SHP77 (cell line): ENCODE data around the gene TSPAN6.

Source experiments
- DNase-seq, 2 experiments: peaks; one replicate each; lab custom pipeline; 2025; lab: John Stamatoyannopoulos, UW

TSPAN6 gene

DNA sequence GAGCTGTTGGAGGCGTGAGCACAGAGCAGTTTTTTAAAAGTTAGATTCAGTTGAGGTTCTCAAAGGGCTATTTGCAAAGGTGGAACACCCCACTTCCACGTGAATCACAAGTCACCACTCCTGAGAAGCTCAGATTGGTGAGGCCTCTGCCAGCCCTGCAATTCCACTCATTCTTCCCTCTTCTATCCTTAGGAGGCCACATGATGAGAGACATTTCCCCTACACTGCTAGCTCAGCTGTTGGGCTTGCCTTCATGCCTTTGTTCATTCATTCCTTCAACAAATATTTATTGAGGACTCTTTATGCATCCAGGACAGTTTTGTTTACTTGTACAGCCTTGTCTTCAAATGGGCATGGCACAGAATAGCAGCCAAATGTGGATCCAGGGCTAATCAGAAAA is 11.1 kb upstream of the TSPAN6 start:
- DNase-seq, result no peak

DNA sequence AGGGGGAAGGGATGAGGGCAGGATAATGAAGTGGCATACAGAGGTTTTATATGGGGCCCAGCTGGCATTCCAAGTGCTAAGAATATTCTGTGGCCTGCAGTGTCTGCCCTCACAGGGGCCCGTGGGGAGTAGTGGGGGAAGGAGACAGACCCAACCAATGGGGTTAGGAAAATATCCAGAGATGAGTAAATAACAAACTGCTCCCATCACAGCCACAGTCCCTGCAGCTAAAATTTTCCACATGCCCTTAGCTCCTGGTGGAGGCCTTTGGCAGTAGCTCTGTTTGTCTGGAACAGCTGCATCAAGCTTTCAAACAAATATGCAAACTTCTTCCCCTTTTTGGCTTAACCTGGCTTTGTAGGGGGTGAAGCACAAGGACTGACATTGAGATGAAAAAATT is 10.5 kb upstream of the TSPAN6 start:
- DNase-seq, result no peak

DNA sequence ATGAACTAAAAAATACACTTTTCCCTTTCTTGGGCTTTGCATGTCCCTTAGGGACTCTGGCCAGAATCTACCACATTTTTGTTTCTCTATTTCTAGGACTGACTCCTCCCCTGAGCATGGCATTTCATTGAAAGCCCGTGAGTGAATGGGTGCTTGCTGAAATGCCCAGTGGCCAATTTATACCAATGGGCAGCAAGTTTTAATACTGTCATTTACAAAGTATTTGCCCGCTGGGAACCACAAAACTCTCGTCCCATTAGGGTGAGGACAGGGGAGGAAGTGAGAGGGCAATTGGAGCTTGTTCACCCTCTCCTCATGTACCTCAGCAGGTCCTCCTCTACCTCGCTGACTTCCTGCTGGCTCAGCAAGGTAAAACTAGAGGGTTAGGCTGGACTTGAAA is 8.5 kb upstream of the TSPAN6 start:
- no peak for DNase-seq

DNA sequence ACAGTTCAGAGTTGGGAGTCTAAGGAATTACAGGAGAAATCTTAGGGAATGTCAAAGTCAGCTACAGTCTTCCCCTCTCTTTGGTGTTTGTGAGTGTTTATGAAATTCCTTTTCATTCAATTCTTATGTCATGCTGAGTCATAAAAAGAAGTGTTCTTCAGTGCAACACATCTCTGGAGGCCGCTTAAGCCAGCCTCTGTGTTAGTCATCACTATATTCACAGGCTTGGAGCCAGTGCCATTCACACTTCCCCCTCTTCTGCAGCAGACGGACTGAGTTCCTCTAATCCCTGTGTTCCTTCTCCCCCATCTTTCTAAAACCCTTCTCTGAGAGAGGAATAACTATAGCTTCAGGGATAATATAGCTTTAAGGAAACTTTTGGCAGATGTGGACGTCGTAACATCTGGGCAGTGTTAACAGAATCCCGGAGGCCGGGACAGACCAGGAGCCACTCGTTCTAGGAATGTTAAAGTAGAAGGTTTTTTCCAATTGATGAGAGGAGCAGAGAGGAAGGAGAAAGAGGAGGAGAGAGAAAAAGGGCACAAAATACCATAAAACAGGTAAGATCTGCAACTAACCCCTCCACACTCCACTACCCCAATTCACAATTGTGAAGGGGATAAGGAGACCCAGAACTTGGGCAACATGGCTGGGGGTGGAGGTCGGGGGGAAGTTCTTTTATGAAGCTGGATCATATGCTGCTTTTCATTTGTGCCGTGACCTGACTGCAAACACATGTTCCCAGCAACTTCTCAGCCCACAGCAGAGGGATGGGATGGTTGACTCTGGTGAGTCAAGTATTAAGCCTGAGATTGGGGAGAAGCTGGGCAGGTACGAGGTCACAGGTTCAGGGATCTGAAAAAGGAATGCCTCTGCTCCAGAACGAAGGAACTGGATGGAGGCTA is 7.6 kb upstream of the TSPAN6 start, which contains the start of gene SRPX2:
Gene SRPX2, plus strand, starts transcription at position 244 of the 905 bp plus-strand sequence. CDS start 2,124 bp downstream, outside the sequence.
- no peak for DNase-seq

DNA sequence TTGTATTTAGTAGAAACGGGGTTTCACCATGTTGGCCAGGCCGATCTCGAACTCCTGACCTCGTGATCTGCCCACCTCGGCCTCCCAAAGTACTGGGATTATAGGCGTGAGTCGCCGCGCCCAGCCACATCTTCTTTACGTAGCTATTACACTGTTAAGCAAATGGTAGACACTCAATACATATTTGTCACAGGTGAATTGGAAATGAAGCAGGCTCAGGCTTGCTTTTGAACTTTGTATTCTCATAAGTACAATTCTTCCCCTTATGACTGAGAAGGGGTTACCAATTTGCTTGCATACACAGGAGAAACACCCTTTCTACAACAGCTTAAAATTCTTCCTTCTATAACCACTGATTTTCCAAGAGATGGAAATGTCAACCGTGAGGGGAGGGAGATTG is 6.6 kb upstream of the TSPAN6 start:
- no peak for DNase-seq

DNA sequence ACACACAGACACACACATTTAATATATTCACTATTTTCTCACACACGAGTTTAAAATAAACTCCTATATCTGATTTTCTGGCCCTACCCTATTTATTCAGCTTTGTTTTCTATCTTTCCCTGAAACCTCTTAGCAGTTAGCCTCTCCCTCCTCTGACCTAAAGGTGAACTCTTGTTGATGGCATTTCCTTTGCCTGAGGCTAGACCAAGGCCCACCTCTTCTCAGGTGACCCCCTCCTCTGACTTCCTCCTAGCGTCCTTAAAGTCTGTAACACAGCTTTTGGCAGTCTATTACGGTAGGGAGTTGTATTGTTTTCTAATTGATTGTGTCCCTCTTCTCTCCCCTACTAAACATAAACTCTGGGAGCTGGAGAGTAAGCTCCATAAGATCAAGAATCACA is 5.7 kb upstream of the TSPAN6 start:
- no peak for DNase-seq

DNA sequence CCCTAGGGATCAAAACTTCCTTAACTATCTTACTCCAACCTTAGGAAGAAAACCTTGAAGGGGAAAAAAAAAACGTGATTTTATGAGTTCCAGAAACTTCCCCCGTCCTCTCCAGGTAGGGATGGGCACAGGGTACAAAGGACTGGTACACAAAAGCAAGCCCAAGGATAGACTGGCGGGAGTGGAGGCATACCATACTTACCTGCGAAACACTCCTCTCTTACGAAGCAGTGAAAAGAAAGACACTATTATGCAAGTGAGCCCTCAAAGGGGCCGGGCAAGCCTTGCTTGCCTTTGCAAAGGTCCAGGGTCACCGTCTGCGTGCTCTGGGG is 651 bp downstream of the TSPAN6 start:
- DNase-seq, result no peak

DNA sequence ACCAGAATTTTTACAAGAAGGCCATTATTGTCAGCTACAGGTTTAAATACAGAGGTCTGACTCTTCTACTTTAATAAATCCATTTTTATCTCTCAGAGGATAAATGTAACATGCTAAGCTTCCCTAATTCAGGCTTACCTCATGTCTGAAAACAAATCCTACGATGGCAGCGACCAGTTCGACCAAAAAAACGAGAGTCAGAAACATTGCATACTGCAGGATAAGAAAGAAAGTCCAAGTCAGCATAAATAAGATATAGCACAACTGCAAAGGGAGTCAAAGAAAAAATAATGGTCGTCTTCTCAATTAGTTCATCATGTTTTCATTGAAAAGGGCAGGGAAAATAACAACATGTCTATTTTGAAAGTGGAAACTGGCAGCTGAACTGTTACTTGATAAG is 1.6 kb downstream of the TSPAN6 start:
- no peak for DNase-seq

DNA sequence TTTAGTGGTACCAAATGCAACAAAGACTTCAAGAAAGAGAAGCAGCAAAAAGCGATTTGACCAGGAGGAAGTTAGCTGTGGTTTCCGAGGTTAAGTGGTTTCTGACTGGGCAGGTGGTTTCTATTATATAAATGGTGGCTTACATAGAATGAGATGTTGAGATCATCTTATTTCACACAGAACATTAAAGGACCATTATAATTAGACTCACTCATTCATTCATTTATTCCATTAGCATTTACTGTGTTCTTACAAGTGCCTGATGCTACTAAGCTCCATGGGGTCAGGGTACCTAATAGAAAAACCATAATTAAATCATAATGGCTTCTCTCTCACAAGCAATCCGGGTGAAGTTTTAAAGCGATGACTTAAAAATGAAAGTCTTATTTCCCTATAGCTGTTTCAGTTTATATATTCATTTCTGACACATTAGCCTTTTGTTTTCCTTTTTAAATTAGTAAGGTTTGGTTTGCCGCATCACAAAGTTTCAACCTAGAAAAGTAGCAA is 10.6 kb downstream of the TSPAN6 start:
- no peak for DNase-seq

DNA sequence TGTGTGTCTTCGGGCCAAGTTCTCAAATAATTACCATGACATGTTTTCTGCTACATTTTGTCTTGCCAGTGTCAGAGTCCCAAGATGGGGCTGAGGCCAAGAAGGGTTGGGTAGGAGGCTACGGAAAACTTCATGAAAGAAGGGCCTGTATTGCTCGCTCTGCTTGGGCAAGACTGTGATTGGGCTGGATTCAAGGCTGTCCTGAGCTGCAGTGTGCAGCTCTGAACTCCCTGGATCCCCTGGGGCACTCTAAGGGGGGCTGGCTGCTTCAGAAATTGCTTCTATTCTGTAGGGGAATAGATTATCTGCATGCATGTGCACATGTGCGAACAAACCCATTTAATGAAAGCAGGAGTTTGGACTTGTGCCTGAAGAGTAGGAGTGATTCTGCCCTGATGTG is 13.6 kb downstream of the TSPAN6 start:
- no peak for DNase-seq

DNA sequence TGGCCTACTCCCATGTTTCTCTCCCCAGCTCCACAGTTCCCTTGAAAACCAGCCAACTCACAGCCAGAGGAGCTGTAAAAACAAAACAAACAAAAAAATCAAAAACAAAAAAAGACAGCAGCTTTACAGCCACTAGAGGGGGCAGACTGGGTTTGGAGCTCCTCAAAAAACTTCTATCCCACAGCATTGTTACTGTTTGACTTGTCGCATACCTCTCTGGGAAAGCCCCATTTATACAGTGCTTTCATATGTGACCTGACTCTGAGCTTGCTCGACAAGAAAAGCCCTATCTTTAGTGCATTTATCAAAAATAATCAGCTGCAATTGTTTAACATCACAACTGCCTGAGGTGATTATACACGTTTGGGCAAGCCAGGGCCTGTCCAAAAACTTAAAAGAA is 21.6 kb downstream of the TSPAN6 start:
- no peak for DNase-seq

DNA sequence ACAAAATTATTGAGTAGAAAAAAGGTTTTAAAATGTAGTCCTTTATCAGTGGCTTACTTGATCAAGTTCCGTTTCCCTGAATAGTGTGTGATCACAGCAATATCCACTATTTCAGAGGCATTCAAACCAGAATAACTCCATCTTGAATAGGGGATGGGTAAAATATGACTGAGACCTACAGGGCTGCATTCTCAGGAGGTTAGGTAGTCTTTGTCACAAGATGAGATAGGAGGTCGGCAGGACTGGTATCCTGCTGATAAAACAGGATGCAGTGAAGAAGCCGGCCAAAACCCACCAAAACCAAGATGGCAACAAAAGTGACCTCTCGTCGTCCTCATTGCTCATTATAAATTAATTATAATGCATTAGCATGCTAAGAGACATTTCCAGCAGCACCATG is 24.7 kb downstream of the TSPAN6 start:
- DNase-seq, result no peak

DNA sequence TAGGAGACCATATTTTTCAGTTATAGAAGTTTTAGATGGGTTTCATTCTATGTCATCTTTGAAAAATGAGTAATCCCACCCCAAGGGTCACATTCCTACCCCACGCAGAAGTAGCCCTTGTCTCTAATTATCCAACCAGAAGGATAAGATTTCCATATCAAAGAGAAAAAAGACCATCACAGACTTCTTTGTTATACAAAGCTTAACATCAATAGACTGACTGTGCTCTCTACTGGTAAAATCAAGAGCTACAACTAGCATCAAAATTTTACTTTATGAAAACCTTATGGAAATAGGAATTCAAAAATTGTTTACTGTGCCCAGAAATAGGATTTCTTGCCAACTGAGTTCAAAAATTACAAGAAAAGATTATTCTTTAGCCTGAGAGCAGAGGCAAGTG is 27.0 kb downstream of the TSPAN6 start:
- DNase-seq, result no peak

DNA sequence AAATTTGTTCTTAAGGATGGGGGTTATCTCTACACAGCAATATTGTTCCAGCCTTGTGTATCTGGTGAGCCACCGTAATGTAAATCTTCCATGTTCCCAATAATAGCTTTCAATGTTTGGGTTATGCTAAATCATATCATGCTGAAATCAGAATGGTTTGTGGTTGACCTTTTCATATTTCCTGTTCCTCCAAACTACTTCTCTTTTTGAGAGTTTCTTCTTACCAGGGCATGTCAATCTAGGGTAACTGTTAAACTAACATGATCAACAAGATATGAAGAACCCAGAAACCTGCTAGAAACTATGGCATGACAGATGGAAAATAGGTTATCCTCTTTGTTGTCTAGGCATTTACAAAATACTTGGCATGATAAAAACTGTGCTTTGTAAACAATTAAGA is 29.9 kb downstream of the TSPAN6 start:
- DNase-seq, result no peak

DNA sequence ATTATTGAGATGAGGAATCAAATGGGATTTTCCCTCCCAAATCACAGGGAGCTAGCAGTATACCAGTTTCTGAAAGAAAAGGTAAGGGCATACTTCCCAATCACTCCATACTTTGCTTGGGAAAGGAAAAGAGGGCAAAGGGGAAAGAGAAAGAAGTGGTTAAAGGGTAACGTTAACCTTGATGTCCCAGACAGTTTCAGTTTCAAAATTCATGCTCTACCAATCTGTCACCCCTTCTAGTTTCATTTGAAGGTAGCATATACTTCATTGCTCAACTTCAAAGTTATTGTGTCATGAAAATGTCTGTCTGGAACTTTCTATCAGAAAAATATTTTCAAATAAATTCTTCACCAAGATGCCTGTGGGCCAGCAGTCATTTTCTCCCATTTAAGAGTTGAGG is 35.8 kb downstream of the TSPAN6 start:
- no peak for DNase-seq

DNA sequence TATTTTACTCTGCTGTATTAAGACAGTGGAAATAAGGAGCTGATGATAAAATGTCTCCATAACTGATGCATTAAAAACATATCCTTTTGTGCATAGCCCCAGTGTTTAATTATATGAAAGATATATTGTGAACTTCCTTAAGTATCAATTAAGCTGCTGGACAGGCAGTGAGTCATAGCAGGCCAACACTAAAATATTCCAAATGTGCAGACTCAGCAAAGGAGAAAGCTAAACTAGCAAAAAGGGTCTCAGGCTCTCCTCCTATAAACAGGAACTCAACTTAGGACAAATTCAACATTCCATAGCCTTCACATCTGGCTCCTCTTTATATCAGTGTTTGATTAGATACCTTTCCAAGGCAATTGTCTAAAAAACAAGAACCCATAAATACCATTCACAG is 36.3 kb downstream of the TSPAN6 start:
- no peak for DNase-seq

DNA sequence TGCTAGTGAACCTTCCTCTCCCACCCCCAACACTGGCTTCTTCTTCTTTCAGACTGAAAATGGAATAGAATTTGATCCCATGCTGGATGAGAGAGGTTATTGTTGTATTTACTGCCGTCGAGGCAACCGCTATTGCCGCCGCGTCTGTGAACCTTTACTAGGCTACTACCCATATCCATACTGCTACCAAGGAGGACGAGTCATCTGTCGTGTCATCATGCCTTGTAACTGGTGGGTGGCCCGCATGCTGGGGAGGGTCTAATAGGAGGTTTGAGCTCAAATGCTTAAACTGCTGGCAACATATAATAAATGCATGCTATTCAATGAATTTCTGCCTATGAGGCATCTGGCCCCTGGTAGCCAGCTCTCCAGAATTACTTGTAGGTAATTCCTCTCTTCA is 37.1 kb downstream of the TSPAN6 start:
- DNase-seq, result no peak

DNA sequence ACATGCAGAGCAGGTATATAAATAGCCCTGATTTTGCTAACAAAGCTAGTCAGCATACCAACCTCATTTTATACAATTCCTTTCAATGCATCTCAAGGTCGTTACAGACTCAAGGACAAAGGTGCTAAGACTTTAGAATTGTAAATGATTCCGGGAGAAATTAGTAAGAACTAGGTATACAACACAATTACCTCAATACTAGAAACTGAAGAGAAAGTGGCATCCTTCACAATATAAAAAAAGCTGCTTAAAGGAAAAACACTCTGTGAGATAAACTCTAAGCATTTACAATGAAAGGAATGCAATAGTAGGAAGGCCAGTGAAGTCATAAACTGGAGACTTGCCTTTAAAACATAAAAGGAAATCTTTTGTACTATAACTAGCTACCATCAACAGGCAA is 40.0 kb downstream of the TSPAN6 start:
- DNase-seq, result no peak

DNA sequence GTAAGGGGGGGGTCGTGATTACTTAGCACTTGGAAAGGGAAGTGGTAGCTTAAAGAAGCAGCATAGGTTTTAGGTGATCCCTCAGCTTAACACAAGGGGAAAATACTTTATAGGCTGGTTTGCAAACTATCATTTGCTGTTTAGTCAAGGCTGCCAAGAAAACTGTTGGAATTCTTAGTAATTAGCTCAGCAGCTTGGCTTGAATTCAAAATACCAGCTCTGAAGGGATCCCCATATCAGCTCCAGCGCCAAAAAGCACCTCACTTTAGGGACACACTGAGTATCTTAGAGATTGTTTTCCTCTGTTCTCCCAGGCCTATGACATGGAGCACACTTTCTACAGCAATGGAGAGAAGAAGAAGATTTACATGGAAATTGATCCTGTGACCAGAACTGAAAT is 43.0 kb downstream of the TSPAN6 start:
- DNase-seq, result no peak

DNA sequence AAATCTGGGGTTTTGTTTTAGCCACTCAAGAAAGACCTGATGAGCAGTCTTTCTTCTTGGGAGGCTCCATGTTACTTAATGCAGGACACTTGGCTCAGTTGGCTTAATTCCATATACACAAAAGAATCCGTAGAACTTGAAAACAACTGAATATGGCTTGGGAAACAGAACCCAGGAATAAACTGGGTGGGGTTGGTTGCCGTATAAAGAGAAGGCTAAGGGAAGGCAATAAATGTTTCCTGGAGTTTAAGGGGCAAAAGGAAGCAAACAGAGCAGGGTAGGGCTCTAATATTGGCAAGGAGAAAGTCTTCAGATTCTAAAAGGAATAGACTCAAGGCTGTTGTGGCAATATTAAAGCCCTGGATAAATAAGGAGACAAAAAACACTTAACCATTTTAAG is 43.5 kb downstream of the TSPAN6 start:
- DNase-seq, result no peak

DNA sequence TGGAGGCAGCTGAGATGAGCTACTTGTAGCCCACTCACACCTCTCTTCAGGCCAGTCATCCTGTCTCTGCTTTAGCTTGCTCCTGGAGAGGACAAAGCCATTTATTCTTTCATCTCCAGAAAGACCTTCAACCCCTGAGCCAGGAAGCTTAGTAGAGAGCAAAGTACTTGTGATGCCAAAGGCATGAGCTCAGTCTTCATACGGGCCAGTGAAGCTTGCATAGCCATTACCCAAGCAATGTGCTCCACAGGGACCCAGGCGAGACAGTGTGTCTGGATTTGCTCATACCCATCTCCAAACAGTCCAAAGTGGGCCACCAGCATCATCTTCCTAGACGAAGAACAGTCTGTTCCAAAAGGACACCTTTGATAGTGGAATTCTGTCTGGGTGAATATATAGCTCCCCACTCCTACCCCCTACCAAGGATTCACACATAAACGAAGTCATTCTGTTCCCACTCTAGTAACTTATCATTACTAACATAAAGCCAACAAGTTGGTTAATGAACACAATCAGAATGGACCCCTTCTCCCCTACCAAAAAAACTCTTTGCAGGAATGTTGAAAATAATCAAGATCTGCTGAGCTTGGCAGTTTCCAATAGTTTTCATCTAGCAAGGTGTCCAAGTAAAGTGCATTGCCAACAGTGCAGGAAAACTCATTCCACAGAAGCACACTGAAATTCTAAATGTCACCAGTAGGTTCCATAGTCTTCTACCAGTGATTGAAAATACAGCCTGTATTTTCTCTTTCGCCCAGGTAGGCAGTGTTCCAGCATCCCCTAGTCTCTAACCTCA is 45.2 kb downstream of the TSPAN6 start:
- no peak for DNase-seq

DNA sequence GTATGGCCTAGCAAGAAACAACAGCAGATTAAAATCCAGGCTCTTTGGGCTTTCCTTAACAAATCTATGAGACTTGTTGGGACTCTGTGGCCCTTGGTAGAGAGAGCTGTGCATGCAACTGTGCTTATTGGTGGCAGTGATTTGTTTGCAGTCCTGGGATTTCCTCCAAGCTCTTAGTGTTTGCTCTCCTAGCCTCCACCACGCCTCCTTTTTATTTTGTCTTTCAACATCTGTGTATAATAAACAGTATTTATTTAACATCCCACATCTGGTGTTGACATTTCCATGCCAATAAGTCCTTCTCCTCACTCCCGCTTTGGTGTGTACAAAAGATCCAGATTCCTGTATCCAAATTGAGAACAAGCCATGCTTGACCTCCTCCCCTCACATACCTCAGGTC is 48.7 kb downstream of the TSPAN6 start:
- DNase-seq, result no peak

DNA sequence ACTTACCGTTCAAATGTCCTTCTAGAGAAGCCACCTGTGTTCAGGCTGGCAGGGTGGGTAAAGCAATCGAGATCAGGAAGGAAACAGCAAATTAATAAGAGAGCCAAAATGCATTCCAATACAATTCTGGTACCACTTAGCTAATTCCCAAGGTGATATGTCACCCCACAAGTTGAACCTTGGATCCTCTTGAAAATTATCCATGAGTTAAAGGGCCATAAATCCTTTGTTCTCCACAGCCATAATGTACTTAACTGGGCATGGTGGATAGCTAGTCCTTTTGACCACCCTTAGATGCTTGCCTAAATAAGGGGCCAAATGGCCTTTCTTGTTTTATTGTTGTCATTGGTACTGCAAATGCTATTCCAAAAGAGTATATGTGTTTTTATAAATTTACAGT is 49.9 kb downstream of the TSPAN6 start:
- no peak for DNase-seq
